HL-60 (cell line): ENCODE measurements around the gene PTPRT.

Source experiments
- GABPA ChIP-seq: IDR thresholded peaks from 2 replicates; pipeline ENCODE4 v1.6.1; 2012; ENCODE audit warnings: low read depth
- POLR2AphosphoS5 ChIP-seq: IDR thresholded peaks from 2 replicates; pipeline ENCODE4 v1.6.1; 2012; ENCODE audit warnings: low read depth
- SPI1 ChIP-seq: IDR thresholded peaks from 2 replicates; pipeline ENCODE4 v1.6.1; 2012; ENCODE audit warnings: low read depth, mild to moderate bottlenecking, borderline replicate concordance
- TF ChIP-seq, protein P1 (sequence below): IDR thresholded peaks from one replicate; pipeline ENCODE4 v1.5.1; 2011; ENCODE audit warnings: low read length, control low read depth, inconsistent platforms; ENCODE audit not compliant: insufficient read depth
- TF ChIP-seq, protein P2 (sequence below): IDR thresholded peaks from 2 replicates; pipeline ENCODE4 v1.6.1; 2012; ENCODE audit warnings: low read depth; ENCODE audit not compliant: insufficient replicate concordance

DNA sequence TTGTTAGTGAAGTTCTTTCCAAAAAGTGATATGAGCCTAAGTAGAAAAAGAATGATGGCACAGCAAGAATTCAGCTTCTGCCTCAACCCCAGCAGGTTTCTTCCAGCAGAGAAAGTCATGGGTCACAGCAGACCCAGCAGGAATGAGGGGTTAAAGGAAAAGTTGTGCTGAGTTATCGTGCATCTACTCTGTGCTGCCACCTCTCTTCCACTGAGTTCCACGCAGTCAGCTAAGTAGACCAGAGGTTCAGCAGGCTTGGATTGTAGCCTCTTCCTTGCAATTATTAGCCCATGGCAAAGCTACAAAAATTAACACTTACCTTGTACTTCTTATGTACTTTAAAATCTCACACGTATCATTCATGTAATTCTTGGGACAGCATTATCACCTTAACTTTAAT, 510.8 kb downstream of the PTPRT start:
- TF ChIP-seq, protein P1, sequence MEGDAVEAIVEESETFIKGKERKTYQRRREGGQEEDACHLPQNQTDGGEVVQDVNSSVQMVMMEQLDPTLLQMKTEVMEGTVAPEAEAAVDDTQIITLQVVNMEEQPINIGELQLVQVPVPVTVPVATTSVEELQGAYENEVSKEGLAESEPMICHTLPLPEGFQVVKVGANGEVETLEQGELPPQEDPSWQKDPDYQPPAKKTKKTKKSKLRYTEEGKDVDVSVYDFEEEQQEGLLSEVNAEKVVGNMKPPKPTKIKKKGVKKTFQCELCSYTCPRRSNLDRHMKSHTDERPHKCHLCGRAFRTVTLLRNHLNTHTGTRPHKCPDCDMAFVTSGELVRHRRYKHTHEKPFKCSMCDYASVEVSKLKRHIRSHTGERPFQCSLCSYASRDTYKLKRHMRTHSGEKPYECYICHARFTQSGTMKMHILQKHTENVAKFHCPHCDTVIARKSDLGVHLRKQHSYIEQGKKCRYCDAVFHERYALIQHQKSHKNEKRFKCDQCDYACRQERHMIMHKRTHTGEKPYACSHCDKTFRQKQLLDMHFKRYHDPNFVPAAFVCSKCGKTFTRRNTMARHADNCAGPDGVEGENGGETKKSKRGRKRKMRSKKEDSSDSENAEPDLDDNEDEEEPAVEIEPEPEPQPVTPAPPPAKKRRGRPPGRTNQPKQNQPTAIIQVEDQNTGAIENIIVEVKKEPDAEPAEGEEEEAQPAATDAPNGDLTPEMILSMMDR: no peak
- TF ChIP-seq, protein P2, sequence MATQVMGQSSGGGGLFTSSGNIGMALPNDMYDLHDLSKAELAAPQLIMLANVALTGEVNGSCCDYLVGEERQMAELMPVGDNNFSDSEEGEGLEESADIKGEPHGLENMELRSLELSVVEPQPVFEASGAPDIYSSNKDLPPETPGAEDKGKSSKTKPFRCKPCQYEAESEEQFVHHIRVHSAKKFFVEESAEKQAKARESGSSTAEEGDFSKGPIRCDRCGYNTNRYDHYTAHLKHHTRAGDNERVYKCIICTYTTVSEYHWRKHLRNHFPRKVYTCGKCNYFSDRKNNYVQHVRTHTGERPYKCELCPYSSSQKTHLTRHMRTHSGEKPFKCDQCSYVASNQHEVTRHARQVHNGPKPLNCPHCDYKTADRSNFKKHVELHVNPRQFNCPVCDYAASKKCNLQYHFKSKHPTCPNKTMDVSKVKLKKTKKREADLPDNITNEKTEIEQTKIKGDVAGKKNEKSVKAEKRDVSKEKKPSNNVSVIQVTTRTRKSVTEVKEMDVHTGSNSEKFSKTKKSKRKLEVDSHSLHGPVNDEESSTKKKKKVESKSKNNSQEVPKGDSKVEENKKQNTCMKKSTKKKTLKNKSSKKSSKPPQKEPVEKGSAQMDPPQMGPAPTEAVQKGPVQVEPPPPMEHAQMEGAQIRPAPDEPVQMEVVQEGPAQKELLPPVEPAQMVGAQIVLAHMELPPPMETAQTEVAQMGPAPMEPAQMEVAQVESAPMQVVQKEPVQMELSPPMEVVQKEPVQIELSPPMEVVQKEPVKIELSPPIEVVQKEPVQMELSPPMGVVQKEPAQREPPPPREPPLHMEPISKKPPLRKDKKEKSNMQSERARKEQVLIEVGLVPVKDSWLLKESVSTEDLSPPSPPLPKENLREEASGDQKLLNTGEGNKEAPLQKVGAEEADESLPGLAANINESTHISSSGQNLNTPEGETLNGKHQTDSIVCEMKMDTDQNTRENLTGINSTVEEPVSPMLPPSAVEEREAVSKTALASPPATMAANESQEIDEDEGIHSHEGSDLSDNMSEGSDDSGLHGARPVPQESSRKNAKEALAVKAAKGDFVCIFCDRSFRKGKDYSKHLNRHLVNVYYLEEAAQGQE: no peak
- TF ChIP-seq POLR2AphosphoS5 (no peak), GABPA (no peak), SPI1 (no peak)
